ENCODE measurements around the gene ALPG. TPM values are rescaled to one million over a fixed set of nuclear protein-coding genes. Genes with fewer than 3 reads are reported as not detected.

ALPG gene
- total RNA-seq, 4 donors from 2014 or later = not detected

DNA sequence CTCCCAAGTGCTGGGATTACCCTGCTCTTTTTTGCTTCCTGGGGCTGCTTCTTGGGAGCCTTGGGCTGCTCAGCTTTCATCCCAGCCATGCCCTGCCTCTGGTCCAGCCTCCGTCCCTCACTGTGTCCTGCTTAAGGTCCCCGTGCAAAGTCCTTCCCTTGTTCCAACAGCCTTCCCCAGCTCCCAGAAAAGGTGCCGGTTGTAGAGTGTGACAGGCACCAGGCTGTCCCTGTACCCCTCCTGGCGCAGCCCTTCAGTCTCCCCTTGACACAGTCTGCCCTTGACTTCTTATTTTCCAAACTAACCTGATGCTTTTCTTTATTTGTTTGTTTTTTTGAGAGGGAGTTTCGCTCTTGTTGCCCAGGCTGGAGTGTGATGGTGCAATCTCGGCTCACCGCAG is 29.2 kb downstream of the ALPG start:
- H3K27ac ChIP-seq (replicated peaks in 1 of 4) = no peak overlapping the region
- H3K9me3 ChIP-seq = no peaks in the 10 kb centered on the region
- peaks cover 0 to 16% (median 0%) of the 10 kb centered on the region in 4 donors for H3K27me3 ChIP-seq
- no peak for DNase-seq (ENCODE audit: extremely low spot score)
- no peaks in the 10 kb centered on the region for H3K36me3 ChIP-seq
- H3K4me3 ChIP-seq = no peak overlapping the region
- intact Hi-C loops (cut with DNase I) = loop anchor here (5.0 kb wide), 2 partner anchors 514 to 529 kb away; no protein-coding TSS in a partner anchor
- no peaks in the 10 kb centered on the region for H3K4me1 ChIP-seq
- 90% methylated on average over 7 of the region's 7 CpGs for WGBS
- TF ChIP-seq POLR2AphosphoS5 (IDR thresholded peaks at IDR 0.05) = no peak
- TF ChIP-seq POLR2A (IDR thresholded peaks at IDR 0.05; ENCODE audit: low read depth) = no peak
- TF ChIP-seq EP300 (IDR thresholded peaks at IDR 0.05) = no peak
- TF ChIP-seq, protein P1, sequence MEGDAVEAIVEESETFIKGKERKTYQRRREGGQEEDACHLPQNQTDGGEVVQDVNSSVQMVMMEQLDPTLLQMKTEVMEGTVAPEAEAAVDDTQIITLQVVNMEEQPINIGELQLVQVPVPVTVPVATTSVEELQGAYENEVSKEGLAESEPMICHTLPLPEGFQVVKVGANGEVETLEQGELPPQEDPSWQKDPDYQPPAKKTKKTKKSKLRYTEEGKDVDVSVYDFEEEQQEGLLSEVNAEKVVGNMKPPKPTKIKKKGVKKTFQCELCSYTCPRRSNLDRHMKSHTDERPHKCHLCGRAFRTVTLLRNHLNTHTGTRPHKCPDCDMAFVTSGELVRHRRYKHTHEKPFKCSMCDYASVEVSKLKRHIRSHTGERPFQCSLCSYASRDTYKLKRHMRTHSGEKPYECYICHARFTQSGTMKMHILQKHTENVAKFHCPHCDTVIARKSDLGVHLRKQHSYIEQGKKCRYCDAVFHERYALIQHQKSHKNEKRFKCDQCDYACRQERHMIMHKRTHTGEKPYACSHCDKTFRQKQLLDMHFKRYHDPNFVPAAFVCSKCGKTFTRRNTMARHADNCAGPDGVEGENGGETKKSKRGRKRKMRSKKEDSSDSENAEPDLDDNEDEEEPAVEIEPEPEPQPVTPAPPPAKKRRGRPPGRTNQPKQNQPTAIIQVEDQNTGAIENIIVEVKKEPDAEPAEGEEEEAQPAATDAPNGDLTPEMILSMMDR (IDR thresholded peaks at IDR 0.05) = no peak

- no peak for TF ChIP-seq EP300 (IDR thresholded peaks at IDR 0.05)
- TF ChIP-seq, protein P1 (IDR thresholded peaks at IDR 0.05) = no peak
- no peaks in the 10 kb centered on the region for H3K36me3 ChIP-seq
- H3K27me3 ChIP-seq = peaks cover 0 to 11% (median 0%) of the 10 kb centered on the region in 4 donors
- intact Hi-C loops (cut with DNase I) = loop anchor here (5.0 kb wide), 2 partner anchors 514 to 529 kb away; no protein-coding TSS in a partner anchor
- no peaks in the 10 kb centered on the region for H3K9me3 ChIP-seq
- no peaks in the 10 kb centered on the region for H3K4me1 ChIP-seq
- H3K4me3 ChIP-seq = no peak overlapping the region
- no peak overlapping the region for H3K27ac ChIP-seq (replicated peaks in 1 of 4)
- WGBS = 84% methylated on average over 10 of the region's 15 CpGs
- no peak for DNase-seq (ENCODE audit: extremely low spot score)
Observed at GRCh38 chr2:232436381-232437194, 29.9 kb downstream of the ALPG start.

- H3K9me3 ChIP-seq = no peaks in the 10 kb centered on the region
- DNase-seq (ENCODE audit: extremely low spot score) = no peak
- no peak for TF ChIP-seq POLR2AphosphoS5 (IDR thresholded peaks at IDR 0.05)
- no peak for TF ChIP-seq POLR2A (IDR thresholded peaks at IDR 0.05; ENCODE audit: low read depth)
- no peak for TF ChIP-seq EP300 (IDR thresholded peaks at IDR 0.05)
- TF ChIP-seq, protein P1 (IDR thresholded peaks at IDR 0.05) = no peak
- H3K4me1 ChIP-seq = no peaks in the 10 kb centered on the region
- no peaks in the 10 kb centered on the region for H3K36me3 ChIP-seq
- 92% methylated on average over 12 of the region's 12 CpGs for WGBS
- peaks cover 0 to 7% (median 0%) of the 10 kb centered on the region in 4 donors for H3K27me3 ChIP-seq
- no peak overlapping the region for H3K4me3 ChIP-seq
- H3K27ac ChIP-seq (replicated peaks in 1 of 4) = no peak overlapping the region
- intact Hi-C loops (cut with DNase I) = loop anchor here (5.0 kb wide), 2 partner anchors 515 to 530 kb away; no protein-coding TSS in a partner anchor
Observed at GRCh38 chr2:232437195-232437571, 30.5 kb downstream of the ALPG start.

DNA sequence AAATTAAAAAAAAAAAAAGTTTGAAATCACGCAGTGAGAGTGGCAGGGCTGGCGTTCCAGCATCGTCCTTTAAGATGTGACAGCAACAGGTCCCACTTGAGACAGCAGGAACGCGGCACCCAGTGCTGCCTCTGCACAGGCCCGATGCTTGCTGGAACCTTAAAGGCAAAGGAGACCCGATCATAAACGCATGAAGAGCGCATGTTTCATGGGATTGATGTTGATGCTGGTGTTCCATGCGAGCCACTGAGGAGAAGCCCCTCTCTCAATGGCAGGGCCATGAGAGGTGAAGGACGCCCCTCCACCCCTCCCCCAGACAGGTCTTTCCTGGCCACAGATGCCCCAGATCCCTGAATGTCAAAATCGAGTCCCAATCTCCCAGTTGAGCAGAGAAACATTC is 31.4 kb downstream of the ALPG start:
- TF ChIP-seq POLR2A (IDR thresholded peaks at IDR 0.05; ENCODE audit: low read depth) = no peak
- no peak for TF ChIP-seq EP300 (IDR thresholded peaks at IDR 0.05)
- TF ChIP-seq POLR2AphosphoS5 (IDR thresholded peaks at IDR 0.05) = no peak
- TF ChIP-seq, protein P1 (IDR thresholded peaks at IDR 0.05) = no peak
- Histone ChIP-seq H3K4me1 (no peaks in the 10 kb centered on the region), H3K36me3 (no peaks in the 10 kb centered on the region), H3K4me3 (no peak overlapping the region), H3K27me3 (peaks cover 0 to 7% (median 0%) of the 10 kb centered on the region in 4 donors), H3K9me3 (no peaks in the 10 kb centered on the region), H3K27ac (replicated peaks in 1 of 4) (no peak overlapping the region)
- WGBS = 94% methylated on average over 10 of the region's 12 CpGs
- intact Hi-C loops (cut with DNase I) = loop anchor here (5.0 kb wide), 2 partner anchors 516 to 531 kb away; no protein-coding TSS in a partner anchor
- DNase-seq (ENCODE audit: extremely low spot score) = no peak
